ENCODE measurements around the gene SKAP1.

SKAP1 gene

GRCh38 chr17:48295362-48296288 is 134.4 kb downstream of the SKAP1 start:
- peak overlapping the region; percentile 17 for H3K27ac ChIP-seq (replicated peaks)
- peaks cover 5% of the 10 kb centered on the region for H3K27me3 ChIP-seq (ENCODE audit: insufficient read depth, poor library complexity, severe bottlenecking)
- H3K4me3 ChIP-seq (replicated peaks; ENCODE audit: insufficient read depth, low read length): 0 out of 2 replicates have a peak overlapping the region, but pooled peaks have one; percentile 14
- no peak for DNase-seq (ENCODE audit: low read depth in 1 of 2, low spot score in 1 of 2)
- TF ChIP-seq SPI1 (IDR thresholded peaks at IDR 0.05; ENCODE audit: borderline replicate concordance, low read depth): peak; percentile 98
- TF ChIP-seq REST (IDR thresholded peaks at IDR 0.05; ENCODE audit: insufficient replicate concordance, low read depth): no peak
- TF ChIP-seq GABPA (IDR thresholded peaks at IDR 0.05; ENCODE audit: low read depth): no peak
- no peak for TF ChIP-seq CTCF (IDR thresholded peaks at IDR 0.05; ENCODE audit: insufficient read depth, low read length)

- DNase-seq (ENCODE audit: low read depth in 1 of 2, low spot score in 1 of 2): no peak
- TF ChIP-seq SPI1 (IDR thresholded peaks at IDR 0.05; ENCODE audit: borderline replicate concordance, low read depth) (no peak), POLR2AphosphoS5 (IDR thresholded peaks at IDR 0.05; ENCODE audit: low read depth) (no peak), CTCF (IDR thresholded peaks at IDR 0.05; ENCODE audit: insufficient read depth, low read length) (no peak), REST (IDR thresholded peaks at IDR 0.05; ENCODE audit: insufficient replicate concordance, low read depth) (no peak), GABPA (IDR thresholded peaks at IDR 0.05; ENCODE audit: low read depth) (no peak)
- 0 out of 2 replicates have a peak overlapping the region, but pooled peaks have one; percentile 14 for H3K4me3 ChIP-seq (replicated peaks; ENCODE audit: insufficient read depth, low read length)
- H3K27ac ChIP-seq (replicated peaks): peak overlapping the region; percentile 17
- H3K27me3 ChIP-seq (ENCODE audit: insufficient read depth, poor library complexity, severe bottlenecking): peaks cover 5% of the 10 kb centered on the region
These were observed 135.1 kb downstream of the SKAP1 start for GRCh38 chr17:48294806-48295361.

GRCh38 chr17:48294020-48294805 is 135.8 kb downstream of the SKAP1 start:
- H3K27ac ChIP-seq (replicated peaks): no peak overlapping the region

More at GRCh38 chr17:48294020-48294805, 135.8 kb downstream of the SKAP1 start:
- Histone ChIP-seq H3K4me3 (replicated peaks; ENCODE audit: insufficient read depth, low read length) (no peak overlapping the region), H3K27me3 (ENCODE audit: insufficient read depth, poor library complexity, severe bottlenecking) (peaks cover 4% of the 10 kb centered on the region)
- no peak for TF ChIP-seq GABPA (IDR thresholded peaks at IDR 0.05; ENCODE audit: low read depth)
- no peak for DNase-seq (ENCODE audit: low read depth in 1 of 2, low spot score in 1 of 2)

All from HL-60 (cell line).